Omental fat pad (tissue), 4 donors: Measurements from ENCODE around the gene SEMA3E. TPM values are rescaled to one million over a fixed set of nuclear protein-coding genes. Genes with fewer than 3 reads are reported as not detected.
"Not testable (repeated sequence)": the region's sequence is repeated elsewhere in the genome, so short reads cannot be mapped to it uniquely, and the experiment has no call there.

Experiments
- ATAC-seq: fragments of 150-250 bp; one replicate; pipeline ENCODE4 v1.9.1; 2016; ENCODE audit warnings: mild to moderate bottlenecking, moderate library complexity; ENCODE audit not compliant: low FRiP score
- DNase-seq: peaks from one replicate; pipeline ENCODE4 v3.0.0-alpha.2; 2019; ENCODE audit warnings: low spot score
- CTCF ChIP-seq, 3 donors: fragments of 450-650 bp; IDR thresholded peaks; one replicate each; pipeline ENCODE4 v1.5.1; 2016 to 2017; ENCODE audit warnings: antibody characterized with exemption in 3 of 3, mild to moderate bottlenecking in 3 of 3, moderate library complexity in 2 of 3
- total RNA-seq, 4 donors: library from RNA; depleted of rRNA; stranded (reverse); fragments of >200 nt; gene quantifications; one replicate each; pipeline ENCODE4 v1.1.0, GENCODE V29; 2016

Gene SEMA3E
- total RNA-seq, 4 donors from 2014 or later: 1.2 to 6.3 (median 1.4) TPM

GRCh38 chr7:83574616-83575015 is 74.3 kb downstream of the SEMA3E start:
- DNase-seq (no peak), ATAC-seq (no peak)
- no peak for TF ChIP-seq CTCF (IDR thresholded peaks at IDR 0.05)

GRCh38 chr7:83562960-83563359 is 86.0 kb downstream of the SEMA3E start:
- ATAC-seq (no peak), DNase-seq (no peak)
- no peak for TF ChIP-seq CTCF (IDR thresholded peaks at IDR 0.05)

GRCh38 chr7:83562289-83562688 is 86.7 kb downstream of the SEMA3E start:
- no peak for TF ChIP-seq CTCF (IDR thresholded peaks at IDR 0.05)
- DNase-seq: no peak
- no peak for ATAC-seq

- ATAC-seq (no peak), DNase-seq (no peak)
- TF ChIP-seq CTCF (IDR thresholded peaks at IDR 0.05): no peak
Measured at GRCh38 chr7:83559887-83560286, 89.1 kb downstream of the SEMA3E start.

- ATAC-seq, DNase-seq: not testable (repeated sequence)
Measured at GRCh38 chr7:83552556-83552955, 96.4 kb downstream of the SEMA3E start.

- TF ChIP-seq CTCF (IDR thresholded peaks at IDR 0.05): no peak
- ATAC-seq (no peak), DNase-seq (no peak)
Measured at GRCh38 chr7:83550100-83550499, 98.8 kb downstream of the SEMA3E start.

GRCh38 chr7:83548250-83548649 is 100.7 kb downstream of the SEMA3E start:
- ATAC-seq (no peak), DNase-seq (no peak)

More at GRCh38 chr7:83548250-83548649, 100.7 kb downstream of the SEMA3E start:
- no peak for TF ChIP-seq CTCF (IDR thresholded peaks at IDR 0.05)
